ENCODE results near the gene VDR.
A peak's percentile ranks its signal among the peaks of the same experiment; 100 is the strongest.

Gene VDR

GRCh38 chr12:47878293-47878917, 26.4 kb downstream of the VDR start:
- DNase-seq = no peak
- in situ Hi-C loops (cut with MboI; ENCODE audit: low pct_unique_long_range_greater_than_20kb, low sequenced_read_pairs) = no loop called here

- in situ Hi-C loops (cut with MboI; ENCODE audit: low pct_unique_long_range_greater_than_20kb, low sequenced_read_pairs) = no loop called here
- DNase-seq = no peak
Observed at GRCh38 chr12:47877081-47877480, 27.7 kb downstream of the VDR start.

DNA sequence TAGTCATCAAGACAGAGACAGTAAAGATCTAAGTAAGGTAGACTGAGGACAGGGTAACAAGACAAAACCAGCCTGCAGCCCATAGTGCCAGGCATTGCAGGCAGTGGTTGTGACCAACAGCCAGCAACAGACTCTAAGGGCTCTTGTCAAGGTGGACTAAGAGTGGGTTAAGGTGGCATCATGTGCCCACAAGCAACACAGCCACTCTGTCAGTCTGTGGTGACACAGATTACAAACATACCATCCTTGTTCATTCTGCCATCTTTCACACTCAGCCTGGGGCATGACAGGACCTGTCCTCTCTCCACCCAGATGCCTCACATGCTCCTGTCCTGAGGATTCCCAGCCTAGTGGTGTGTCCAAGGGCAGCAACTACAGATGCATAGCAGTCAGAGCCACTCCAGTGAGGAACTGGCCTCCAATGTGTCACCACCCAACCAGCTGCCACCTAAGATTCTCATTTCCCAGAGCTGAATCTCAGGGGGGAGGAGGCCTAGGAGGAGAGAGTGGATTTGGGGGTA, 28.3 kb downstream of the VDR start:
- no peak for DNase-seq
- in situ Hi-C loops (cut with MboI; ENCODE audit: low pct_unique_long_range_greater_than_20kb, low sequenced_read_pairs) = no loop called here

GRCh38 chr12:47875746-47876439, 28.9 kb downstream of the VDR start:
- no peak for DNase-seq
- in situ Hi-C loops (cut with MboI; ENCODE audit: low pct_unique_long_range_greater_than_20kb, low sequenced_read_pairs) = no loop called here

GRCh38 chr12:47874316-47874715, 30.5 kb downstream of the VDR start:
- DNase-seq = no peak
- in situ Hi-C loops (cut with MboI; ENCODE audit: low pct_unique_long_range_greater_than_20kb, low sequenced_read_pairs) = no loop called here

GRCh38 chr12:47870175-47870781, 34.5 kb downstream of the VDR start:
- peak; percentile 28 for DNase-seq

GRCh38 chr12:47868552-47869031, 36.2 kb downstream of the VDR start:
- peak; percentile 57 for DNase-seq
- in situ Hi-C loops (cut with MboI; ENCODE audit: low pct_unique_long_range_greater_than_20kb, low sequenced_read_pairs) = no loop called here

More at GRCh38 chr12:47870175-47870781, 34.5 kb downstream of the VDR start:
- in situ Hi-C loops (cut with MboI; ENCODE audit: low pct_unique_long_range_greater_than_20kb, low sequenced_read_pairs) = no loop called here

DNA sequence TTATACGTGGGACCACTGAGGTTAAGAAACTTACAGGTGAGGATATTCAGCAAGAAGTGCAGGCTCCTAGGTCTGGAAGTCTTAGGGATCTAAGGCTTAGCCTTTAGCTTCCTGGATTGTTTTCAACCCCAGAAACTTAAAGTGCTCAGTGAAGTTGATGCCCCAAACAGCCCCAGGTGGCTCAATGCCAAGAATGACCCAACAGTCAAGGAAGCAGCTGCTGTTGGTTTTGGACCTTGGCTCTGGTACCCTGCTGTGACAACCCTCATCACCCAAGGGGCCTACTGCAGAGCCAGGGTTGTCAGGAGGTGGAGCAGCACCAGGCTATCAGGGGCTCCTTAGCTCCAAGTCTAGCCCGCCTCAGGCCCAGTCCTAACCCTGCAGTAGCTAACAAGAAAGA, 36.8 kb downstream of the VDR start:
- in situ Hi-C loops (cut with MboI; ENCODE audit: low pct_unique_long_range_greater_than_20kb, low sequenced_read_pairs) = no loop called here
- DNase-seq = no peak

- DNase-seq = peak; percentile 47
- in situ Hi-C loops (cut with MboI; ENCODE audit: low pct_unique_long_range_greater_than_20kb, low sequenced_read_pairs) = no loop called here
Observed at GRCh38 chr12:47867495-47867941, 37.3 kb downstream of the VDR start.

DNA sequence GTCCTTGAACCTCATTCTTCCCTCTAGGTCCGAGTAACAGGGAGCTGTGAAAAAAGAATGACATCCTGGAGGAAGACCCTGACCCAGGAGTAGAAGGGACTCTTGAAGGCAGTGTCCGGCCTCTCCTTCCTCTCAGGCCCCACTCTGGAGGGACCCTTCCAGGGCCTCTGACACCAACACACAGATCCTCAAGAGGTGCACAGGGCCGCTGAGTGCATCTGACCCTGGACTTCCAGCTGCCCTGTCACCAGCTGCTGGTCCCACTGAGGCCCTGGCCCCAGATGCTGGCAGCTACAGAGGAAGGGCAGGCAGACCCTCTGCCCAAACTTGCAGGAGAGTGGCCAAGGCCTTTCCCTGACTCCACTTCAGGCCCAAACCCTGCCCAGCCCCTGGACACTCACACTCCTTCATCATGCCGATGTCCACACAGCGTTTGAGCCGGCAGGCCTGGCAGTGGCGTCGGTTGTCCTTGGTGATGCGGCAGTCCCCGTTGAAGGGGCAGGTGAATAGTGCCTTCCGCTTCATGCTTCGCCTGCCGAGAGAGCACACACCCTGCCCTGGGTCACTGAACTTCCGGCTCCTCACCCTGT, 40.1 kb downstream of the VDR start:
- in situ Hi-C loops (cut with MboI; ENCODE audit: low pct_unique_long_range_greater_than_20kb, low sequenced_read_pairs) = no loop called here
- no peak for DNase-seq

GRCh38 chr12:47863985-47864384, 40.8 kb downstream of the VDR start:
- DNase-seq = no peak
- in situ Hi-C loops (cut with MboI; ENCODE audit: low pct_unique_long_range_greater_than_20kb, low sequenced_read_pairs) = no loop called here

GRCh38 chr12:47863467-47863866, 41.3 kb downstream of the VDR start:
- in situ Hi-C loops (cut with MboI; ENCODE audit: low pct_unique_long_range_greater_than_20kb, low sequenced_read_pairs) = no loop called here
- DNase-seq = no peak

DNA sequence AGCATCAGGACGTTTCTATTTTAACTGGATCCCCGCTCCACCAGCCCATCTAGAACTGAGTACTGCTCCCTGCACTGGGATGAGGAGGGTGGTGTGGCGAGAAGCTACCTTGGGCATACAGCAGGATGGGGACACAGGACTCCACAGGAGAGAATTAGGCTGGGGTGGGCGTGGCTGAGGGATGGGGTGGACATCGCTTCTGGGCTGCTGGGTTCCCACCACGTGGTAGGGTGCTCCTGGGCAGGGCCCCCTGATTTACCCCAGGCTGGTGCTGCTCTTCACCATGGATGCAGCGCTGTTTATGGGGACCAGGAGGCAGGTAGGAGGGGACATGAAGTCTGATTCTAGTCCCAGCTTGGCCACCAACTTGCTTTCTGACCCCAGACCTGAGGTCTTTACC, 41.9 kb downstream of the VDR start:
- no peak for DNase-seq
- in situ Hi-C loops (cut with MboI; ENCODE audit: low pct_unique_long_range_greater_than_20kb, low sequenced_read_pairs) = no loop called here

GRCh38 chr12:47862167-47862750, 42.5 kb downstream of the VDR start:
- in situ Hi-C loops (cut with MboI; ENCODE audit: low pct_unique_long_range_greater_than_20kb, low sequenced_read_pairs) = no loop called here
- no peak for DNase-seq

DNA sequence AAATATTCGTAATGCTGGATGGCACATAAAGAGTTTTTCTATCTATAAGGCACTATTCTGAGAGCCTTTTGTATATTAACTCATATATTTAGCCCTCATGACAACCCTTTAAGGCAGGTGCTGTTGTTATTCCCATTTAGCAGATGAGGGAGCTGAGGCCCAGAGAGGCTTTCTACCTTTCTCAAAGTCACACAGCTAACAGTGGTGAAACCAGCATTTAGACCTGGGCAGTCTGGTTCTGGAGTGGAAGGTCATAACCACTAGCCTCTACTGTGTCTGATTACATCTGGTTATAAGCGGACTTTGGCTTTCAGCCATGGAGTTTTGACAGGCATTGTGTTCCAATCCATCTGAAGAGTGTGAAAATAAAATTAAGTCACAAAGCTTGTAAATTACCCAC, 43.9 kb downstream of the VDR start:
- in situ Hi-C loops (cut with MboI; ENCODE audit: low pct_unique_long_range_greater_than_20kb, low sequenced_read_pairs) = no loop called here
- no peak for DNase-seq

- in situ Hi-C loops (cut with MboI; ENCODE audit: low pct_unique_long_range_greater_than_20kb, low sequenced_read_pairs) = no loop called here
- no peak for DNase-seq
Observed at GRCh38 chr12:47860279-47860841, 44.4 kb downstream of the VDR start.

- in situ Hi-C loops (cut with MboI; ENCODE audit: low pct_unique_long_range_greater_than_20kb, low sequenced_read_pairs) = no loop called here
- no peak for DNase-seq
Observed at GRCh38 chr12:47858511-47859266, 46.1 kb downstream of the VDR start.

- in situ Hi-C loops (cut with MboI; ENCODE audit: low pct_unique_long_range_greater_than_20kb, low sequenced_read_pairs) = no loop called here
- DNase-seq = no peak
Observed at GRCh38 chr12:47856721-47857575, 47.8 kb downstream of the VDR start.

All from KBM-7 (cell line).